ENCODE data around the gene VIT.

The VIT gene

DNA sequence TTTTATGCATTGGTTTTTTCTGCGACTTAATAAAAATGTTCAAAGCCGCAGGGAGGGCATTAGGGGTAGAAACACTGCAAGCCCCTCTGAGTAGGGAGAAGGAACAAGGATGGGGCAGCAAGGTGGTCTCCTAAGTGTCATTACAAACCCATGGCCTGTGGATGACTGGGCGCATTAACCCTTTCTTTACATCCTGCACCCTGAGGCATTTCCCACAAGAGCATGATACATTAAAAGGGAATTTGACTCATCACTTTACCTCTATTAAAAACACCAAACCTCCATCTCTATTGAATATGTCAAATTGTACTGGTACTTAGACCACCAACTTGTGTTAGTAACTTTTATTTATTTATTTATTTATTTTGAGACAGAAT is 112.5 kb downstream of the VIT start:
- in situ Hi-C loops (cut with MboI; ENCODE audit: low sequenced_read_pairs, unreplicated experiment) = no loop called here
- TF ChIP-seq, protein P1, sequence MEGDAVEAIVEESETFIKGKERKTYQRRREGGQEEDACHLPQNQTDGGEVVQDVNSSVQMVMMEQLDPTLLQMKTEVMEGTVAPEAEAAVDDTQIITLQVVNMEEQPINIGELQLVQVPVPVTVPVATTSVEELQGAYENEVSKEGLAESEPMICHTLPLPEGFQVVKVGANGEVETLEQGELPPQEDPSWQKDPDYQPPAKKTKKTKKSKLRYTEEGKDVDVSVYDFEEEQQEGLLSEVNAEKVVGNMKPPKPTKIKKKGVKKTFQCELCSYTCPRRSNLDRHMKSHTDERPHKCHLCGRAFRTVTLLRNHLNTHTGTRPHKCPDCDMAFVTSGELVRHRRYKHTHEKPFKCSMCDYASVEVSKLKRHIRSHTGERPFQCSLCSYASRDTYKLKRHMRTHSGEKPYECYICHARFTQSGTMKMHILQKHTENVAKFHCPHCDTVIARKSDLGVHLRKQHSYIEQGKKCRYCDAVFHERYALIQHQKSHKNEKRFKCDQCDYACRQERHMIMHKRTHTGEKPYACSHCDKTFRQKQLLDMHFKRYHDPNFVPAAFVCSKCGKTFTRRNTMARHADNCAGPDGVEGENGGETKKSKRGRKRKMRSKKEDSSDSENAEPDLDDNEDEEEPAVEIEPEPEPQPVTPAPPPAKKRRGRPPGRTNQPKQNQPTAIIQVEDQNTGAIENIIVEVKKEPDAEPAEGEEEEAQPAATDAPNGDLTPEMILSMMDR (IDR thresholded peaks at IDR 0.05; ENCODE audit: borderline replicate concordance, control extremely low read depth, extremely low read depth, insufficient read depth, missing control alignments) = no peak
- no peak for DNase-seq (ENCODE audit: low spot score)

- in situ Hi-C loops (cut with MboI; ENCODE audit: low sequenced_read_pairs, unreplicated experiment) = no loop called here
- TF ChIP-seq, protein P1 (IDR thresholded peaks at IDR 0.05; ENCODE audit: borderline replicate concordance, control extremely low read depth, extremely low read depth, insufficient read depth, missing control alignments) = no peak
- no peak for DNase-seq (ENCODE audit: low spot score)
These were observed 114.6 kb downstream of the VIT start for GRCh38 chr2:36811071-36811470.

DNA sequence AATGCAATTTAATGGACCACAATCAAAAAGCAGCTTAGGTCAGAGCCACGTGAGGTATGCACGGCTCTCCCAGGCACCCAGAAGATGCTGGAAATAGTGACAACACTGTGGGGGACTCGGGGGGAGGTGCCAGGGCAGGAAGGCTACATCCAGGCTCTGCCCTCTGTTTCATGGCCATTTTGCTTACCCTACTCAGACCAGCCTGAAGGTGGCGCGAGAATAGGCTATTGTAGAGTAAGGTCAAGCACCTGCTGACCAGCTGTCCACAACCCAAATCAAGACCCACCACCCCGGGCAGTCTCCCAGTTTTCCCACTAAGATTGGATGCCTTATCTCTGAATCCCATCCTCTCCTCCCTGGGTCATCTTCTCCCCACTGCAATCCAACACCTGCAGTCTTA is 115.7 kb downstream of the VIT start:
- in situ Hi-C loops (cut with MboI; ENCODE audit: low sequenced_read_pairs, unreplicated experiment) = no loop called here
- DNase-seq (ENCODE audit: low spot score) = no peak

GRCh38 chr2:36818542-36818941 is 122.0 kb downstream of the VIT start:
- DNase-seq (ENCODE audit: low spot score) = no peak
- TF ChIP-seq, protein P1 (IDR thresholded peaks at IDR 0.05; ENCODE audit: borderline replicate concordance, control extremely low read depth, extremely low read depth, insufficient read depth, missing control alignments) = no peak
- in situ Hi-C loops (cut with MboI; ENCODE audit: low sequenced_read_pairs, unreplicated experiment) = no loop called here

More for the DNA sequence above, 115.7 kb downstream of the VIT start:
- TF ChIP-seq, protein P1 (IDR thresholded peaks at IDR 0.05; ENCODE audit: borderline replicate concordance, control extremely low read depth, extremely low read depth, insufficient read depth, missing control alignments) = no peak

DNA sequence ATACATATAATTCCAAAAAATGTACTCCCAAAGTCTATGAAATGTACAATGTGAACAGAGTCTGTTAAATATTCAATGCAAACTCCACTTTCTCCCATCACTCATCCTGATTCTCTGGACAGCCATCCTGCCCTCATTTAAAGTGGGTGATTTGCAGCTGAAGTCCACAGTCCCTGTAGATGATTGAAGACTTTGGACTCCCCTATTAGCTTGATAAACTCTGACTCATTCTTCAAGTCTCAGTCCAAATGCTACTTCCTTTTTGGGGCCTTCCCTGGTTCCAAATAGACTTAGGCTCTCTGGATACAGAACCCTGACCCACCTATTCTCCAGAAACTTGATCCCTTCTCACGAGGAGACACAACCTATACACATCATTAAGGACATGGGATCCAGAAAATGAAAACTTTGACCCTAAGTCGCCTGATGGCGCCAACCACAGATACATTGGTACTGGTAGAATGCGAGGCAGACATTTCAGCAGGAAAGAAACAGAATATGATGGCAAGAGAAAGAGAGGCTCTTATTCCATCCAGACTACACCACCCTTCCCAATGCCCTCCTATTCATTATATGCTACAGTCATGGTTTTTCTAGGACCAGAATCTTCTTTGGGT is 122.7 kb downstream of the VIT start:
- TF ChIP-seq, protein P1 (IDR thresholded peaks at IDR 0.05; ENCODE audit: borderline replicate concordance, control extremely low read depth, extremely low read depth, insufficient read depth, missing control alignments) = no peak
- no peak for DNase-seq (ENCODE audit: low spot score)
- in situ Hi-C loops (cut with MboI; ENCODE audit: low sequenced_read_pairs, unreplicated experiment) = no loop called here

DNA sequence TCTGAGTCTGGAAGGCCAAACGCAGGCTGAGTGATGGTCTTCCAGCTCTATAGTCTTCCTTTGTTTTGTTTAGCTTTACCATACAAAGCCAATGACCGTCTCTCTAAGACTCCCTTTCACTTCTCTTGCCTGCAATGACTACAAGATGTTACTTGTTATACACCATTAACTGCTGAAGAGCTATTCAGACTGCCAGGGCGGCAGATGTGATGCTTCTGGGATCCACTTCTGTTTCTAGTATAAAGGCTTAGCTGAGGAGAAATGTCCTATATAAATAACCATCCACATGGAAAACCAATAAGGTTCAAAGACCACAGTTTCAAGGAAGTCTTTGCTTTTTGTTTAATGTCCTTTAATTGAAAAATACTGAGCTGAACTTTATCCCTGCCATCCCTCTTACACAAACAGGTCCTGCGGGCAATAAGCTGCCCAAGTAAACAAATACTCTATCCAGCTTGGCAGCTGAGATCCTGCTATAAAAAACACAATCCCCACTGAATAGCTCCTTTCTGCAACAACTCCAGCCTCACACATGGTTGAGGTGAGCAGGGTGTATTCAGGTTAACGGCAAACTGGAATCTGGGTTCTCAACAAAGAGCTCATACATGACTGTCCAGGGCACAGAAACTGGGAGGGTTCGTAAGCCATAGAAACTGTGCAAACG is 124.6 kb downstream of the VIT start:
- in situ Hi-C loops (cut with MboI; ENCODE audit: low sequenced_read_pairs, unreplicated experiment) = no loop called here
- no peak for DNase-seq (ENCODE audit: low spot score)
- TF ChIP-seq, protein P1 (IDR thresholded peaks at IDR 0.05; ENCODE audit: borderline replicate concordance, control extremely low read depth, extremely low read depth, insufficient read depth, missing control alignments) = no peak

Data from GM13976 (cell line).